COLO829 (cell line): ENCODE measurements around the gene CES3.
"Not testable (repeated sequence)": the region's sequence is repeated elsewhere in the genome, so short reads cannot be mapped to it uniquely, and the experiment has no call there.

Experiments
- DNase-seq: peaks from one replicate; pipeline ENCODE4 v3.0.0; 2012; ENCODE audit warnings: low spot score

Gene CES3

GRCh38 chr16:66926961-66927436 is 34.1 kb upstream of the CES3 start:
- no peak for DNase-seq

- no peak for DNase-seq
Measured at GRCh38 chr16:66927918-66928649, 33.0 kb upstream of the CES3 start.

GRCh38 chr16:66928702-66929388 is 32.2 kb upstream of the CES3 start:
- no peak for DNase-seq

GRCh38 chr16:66930189-66930588 is 30.9 kb upstream of the CES3 start:
- DNase-seq = no peak

GRCh38 chr16:66931665-66932064 is 29.4 kb upstream of the CES3 start:
- DNase-seq = no peak

GRCh38 chr16:66932076-66932475 is 29.0 kb upstream of the CES3 start:
- no peak for DNase-seq

- peak; percentile 14 for DNase-seq
Measured at GRCh38 chr16:66933776-66934137, 27.3 kb upstream of the CES3 start.

- DNase-seq = peak; percentile 91
Measured at GRCh38 chr16:66934138-66934838, 26.8 kb upstream of the CES3 start, which contains the start of gene CIAO2B. Gene CIAO2B (minus strand): TSS chr16:66934402. CDS start chr16:66934364, 38 bp downstream.

- not testable (repeated sequence) for DNase-seq
Measured at GRCh38 chr16:66934839-66935313, 26.2 kb upstream of the CES3 start.

GRCh38 chr16:66935314-66936011 is 25.6 kb upstream of the CES3 start, which contains the start of gene CES2:
Gene CES2 (plus strand): TSS chr16:66935516. CDS start chr16:66935636, 120 bp downstream.
- peak; percentile 17 for DNase-seq

- no peak for DNase-seq
Measured at GRCh38 chr16:66936462-66936861, 24.6 kb upstream of the CES3 start.

- no peak for DNase-seq
Measured at GRCh38 chr16:66936889-66937554, 24.0 kb upstream of the CES3 start.

GRCh38 chr16:66937725-66938337 is 23.2 kb upstream of the CES3 start:
- DNase-seq = no peak

- DNase-seq = no peak
Measured at GRCh38 chr16:66939366-66939765, 21.7 kb upstream of the CES3 start.

GRCh38 chr16:66940236-66940635 is 20.8 kb upstream of the CES3 start:
- DNase-seq = no peak

GRCh38 chr16:66942981-66943380 is 18.1 kb upstream of the CES3 start:
- no peak for DNase-seq

- DNase-seq = no peak
Measured at GRCh38 chr16:66943426-66944053, 17.5 kb upstream of the CES3 start.

GRCh38 chr16:66944054-66944441 is 17.0 kb upstream of the CES3 start:
- DNase-seq = no peak

- not testable (repeated sequence) for DNase-seq
Measured at GRCh38 chr16:66944971-66945370, 16.1 kb upstream of the CES3 start.

- DNase-seq = no peak
Measured at GRCh38 chr16:66945939-66946338, 15.1 kb upstream of the CES3 start.
